Muscle of leg (tissue), 11 donors: ENCODE measurements around the gene GIPC3. TPM values are rescaled to one million over a fixed set of nuclear protein-coding genes. Genes with fewer than 3 reads are reported as not detected.
"Not testable (repeated sequence)": the region's sequence is repeated elsewhere in the genome, so short reads cannot be mapped to it uniquely, and the experiment has no call there.

Experiments
- DNase-seq: peaks from one replicate; pipeline ENCODE4 v3.0.0; 2013
- H3K27ac ChIP-seq: one replicate; pipeline ENCODE4 v1.5.1; 2013; ENCODE audit warnings: mild to moderate bottlenecking, low read length, control low read depth
- H3K27me3 ChIP-seq: one replicate; pipeline ENCODE4 v1.6.1; 2013; ENCODE audit warnings: low read length; ENCODE audit not compliant: control insufficient read depth, insufficient read depth
- H3K36me3 ChIP-seq: one replicate; pipeline ENCODE4 v1.6.1; 2013; ENCODE audit warnings: low read length; ENCODE audit not compliant: control insufficient read depth, insufficient read depth
- H3K4me1 ChIP-seq: one replicate; pipeline ENCODE4 v1.6.1; 2013; ENCODE audit warnings: low read length; ENCODE audit not compliant: control insufficient read depth, insufficient read depth
- H3K4me3 ChIP-seq: one replicate; pipeline ENCODE4 v1.5.1; 2013; ENCODE audit warnings: low read length, control low read depth
- H3K9me3 ChIP-seq: replicated peaks from 2 replicates; pipeline ENCODE4 v1.6.1; 2013; ENCODE audit warnings: low read depth, low read length; ENCODE audit not compliant: control insufficient read depth
- WGBS: methylation state at CpG from one replicate; pipeline ENCODE4 v1.1.5; 2013; ENCODE audit warnings: missing lambda C conversion rate; ENCODE audit not compliant: insufficient coverage; 5-methylcytosine and 5-hydroxymethylcytosine counted together
- polyA plus RNA-seq, 8 donors: library from polyadenylated mRNA; unstranded; fragments of 120-200 nt; gene quantifications; one replicate each; pipeline versions ENCODE4 v1.2.1 to v1.2.3, GENCODE V29; 2013; ENCODE audit warnings: inconsistent platforms in 1 of 8, low replicate concordance in 1 of 8; ENCODE audit not compliant: insufficient read length in 8 of 8, insufficient read depth in 1 of 8
- total RNA-seq: library from RNA; stranded (reverse); fragments of 120-200 nt; gene quantifications from one replicate; pipeline ENCODE4 v1.2.4, GENCODE V29; 2013

The GIPC3 gene
- total and polyA plus RNA-seq, 9 donors: 0.22 to 1.7 (median 1.3) TPM

DNA sequence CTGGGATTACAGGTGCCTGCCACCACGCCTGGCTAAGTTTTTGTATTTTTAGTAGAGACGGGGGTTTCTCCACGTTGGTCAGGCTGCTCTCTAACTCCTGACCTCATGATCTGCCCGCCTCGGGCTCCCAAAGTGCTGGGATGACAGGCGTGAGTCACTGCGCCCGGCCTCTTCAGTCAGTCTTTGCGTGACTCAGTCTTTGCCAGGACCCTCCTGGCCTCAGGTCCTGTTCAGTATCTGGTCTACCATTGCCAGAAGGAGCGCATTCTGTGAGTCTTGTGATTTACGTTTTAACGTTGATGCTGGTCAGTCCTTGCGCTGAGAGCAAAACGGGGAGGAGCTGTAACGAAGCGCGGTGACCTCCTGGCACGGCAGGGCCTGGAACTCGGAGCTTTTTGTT lies 20.1 kb upstream of the GIPC3 start:
- DNase-seq: no peak
- 72% methylated on average over 16 of the region's 19 CpGs for WGBS
- H3K27ac ChIP-seq: no peak overlapping the region
- no peaks in the 10 kb centered on the region for H3K36me3 ChIP-seq
- no peaks in the 10 kb centered on the region for H3K4me1 ChIP-seq
- no peaks in the 10 kb centered on the region for H3K27me3 ChIP-seq
- H3K4me3 ChIP-seq: no peak overlapping the region
- H3K9me3 ChIP-seq: no peaks in the 10 kb centered on the region

DNA sequence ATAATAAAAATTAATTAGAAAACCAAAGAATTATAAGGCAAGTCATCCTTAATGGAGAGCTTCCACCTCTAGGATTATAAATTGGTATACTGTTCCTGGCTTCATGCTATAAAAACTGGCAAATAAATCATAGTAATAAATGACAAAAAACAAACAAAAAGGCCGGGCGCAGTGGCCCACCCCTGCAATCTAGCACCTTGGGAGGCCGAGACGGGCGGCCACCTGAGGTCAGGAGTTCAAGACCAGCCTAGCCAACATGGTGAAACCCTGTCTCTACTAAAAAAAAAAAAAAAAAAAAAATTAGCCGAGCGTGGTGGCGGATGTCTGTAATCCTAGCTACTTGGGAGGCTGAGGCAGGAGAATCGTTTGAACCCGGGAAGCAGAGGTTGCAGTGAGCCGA lies 15.2 kb upstream of the GIPC3 start:
- H3K9me3 ChIP-seq, H3K36me3 ChIP-seq, H3K27me3 ChIP-seq, DNase-seq, H3K4me3 ChIP-seq, H3K27ac ChIP-seq: not testable (repeated sequence)
- H3K4me1 ChIP-seq: peaks cover 16% of the 10 kb centered on the region
- no CpG with 5 or more reads among the region's 11 CpGs for WGBS

GRCh38 chr19:3570606-3571011 lies 14.7 kb upstream of the GIPC3 start:
- Histone ChIP-seq H3K36me3 (peaks cover 12% of the 10 kb centered on the region), H3K4me1 (peaks cover 19% of the 10 kb centered on the region), H3K9me3 (no peaks in the 10 kb centered on the region), H3K27ac (no peak overlapping the region), H3K4me3 (no peak overlapping the region), H3K27me3 (no peaks in the 10 kb centered on the region)
- DNase-seq: no peak
- WGBS: 90% methylated on average over 2 of the region's 7 CpGs

DNA sequence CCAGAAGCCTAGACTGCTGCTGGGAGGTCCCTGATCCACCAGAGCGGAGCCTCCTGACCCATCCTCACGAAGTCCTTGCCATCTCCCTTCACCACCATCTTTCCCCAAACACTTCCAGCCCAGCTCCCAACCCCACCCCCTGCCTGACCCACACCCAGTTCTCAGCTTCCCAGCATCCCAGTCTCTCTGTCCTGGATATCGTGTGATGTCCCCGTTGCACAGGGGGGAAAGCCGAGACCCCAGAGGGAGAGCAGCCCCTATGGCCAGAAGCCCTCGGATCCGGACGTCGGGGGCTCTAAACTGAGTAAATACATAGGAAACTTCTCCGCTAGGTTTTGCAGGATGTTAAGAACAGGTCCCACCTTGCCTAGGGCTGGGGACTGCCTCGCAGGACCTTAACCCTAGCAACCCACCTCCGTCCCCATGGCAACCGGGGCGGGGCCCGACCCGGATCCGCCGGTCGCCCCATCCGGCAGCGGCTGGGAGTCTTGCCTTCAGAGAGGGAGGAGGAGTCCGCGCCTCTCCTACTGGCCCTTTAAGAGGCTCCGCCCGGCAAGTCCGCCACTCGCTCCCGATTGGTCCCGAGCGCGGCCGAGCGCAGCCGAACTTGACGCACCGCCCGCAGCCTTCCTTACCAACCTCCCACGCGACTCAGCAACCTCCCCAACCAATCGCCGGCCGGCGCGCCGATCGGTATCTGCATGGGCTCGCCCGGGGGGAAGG lies 13.0 kb upstream of the GIPC3 start:
- no peaks in the 10 kb centered on the region for H3K9me3 ChIP-seq
- peak overlapping the region; percentile 56 for H3K4me3 ChIP-seq
- peaks cover 12% of the 10 kb centered on the region for H3K36me3 ChIP-seq
- 2% methylated on average over 36 of the region's 48 CpGs for WGBS
- H3K27me3 ChIP-seq: no peaks in the 10 kb centered on the region
- peaks cover 30% of the 10 kb centered on the region for H3K4me1 ChIP-seq
- DNase-seq: peak; percentile 100
- H3K27ac ChIP-seq: peak overlapping the region; percentile 29

- H3K4me3 ChIP-seq: peak within 1 kb of the TSS; percentile 86
- H3K27ac ChIP-seq: peak within 1 kb of the TSS; percentile 83
- peaks cover 12% of the 10 kb centered on the region for H3K36me3 ChIP-seq
- DNase-seq: no peak
- WGBS: 0% methylated on average over 22 of the region's 30 CpGs
- peaks cover 30% of the 10 kb centered on the region for H3K4me1 ChIP-seq
- no peaks in the 10 kb centered on the region for H3K27me3 ChIP-seq
- no peaks in the 10 kb centered on the region for H3K9me3 ChIP-seq
Observed at GRCh38 chr19:3572855-3573161, 12.5 kb upstream of the GIPC3 start, which contains the start of gene HMG20B. HMG20B (plus strand) TSS chr19:3572944; CDS start chr19:3573310, 366 bp downstream.

DNA sequence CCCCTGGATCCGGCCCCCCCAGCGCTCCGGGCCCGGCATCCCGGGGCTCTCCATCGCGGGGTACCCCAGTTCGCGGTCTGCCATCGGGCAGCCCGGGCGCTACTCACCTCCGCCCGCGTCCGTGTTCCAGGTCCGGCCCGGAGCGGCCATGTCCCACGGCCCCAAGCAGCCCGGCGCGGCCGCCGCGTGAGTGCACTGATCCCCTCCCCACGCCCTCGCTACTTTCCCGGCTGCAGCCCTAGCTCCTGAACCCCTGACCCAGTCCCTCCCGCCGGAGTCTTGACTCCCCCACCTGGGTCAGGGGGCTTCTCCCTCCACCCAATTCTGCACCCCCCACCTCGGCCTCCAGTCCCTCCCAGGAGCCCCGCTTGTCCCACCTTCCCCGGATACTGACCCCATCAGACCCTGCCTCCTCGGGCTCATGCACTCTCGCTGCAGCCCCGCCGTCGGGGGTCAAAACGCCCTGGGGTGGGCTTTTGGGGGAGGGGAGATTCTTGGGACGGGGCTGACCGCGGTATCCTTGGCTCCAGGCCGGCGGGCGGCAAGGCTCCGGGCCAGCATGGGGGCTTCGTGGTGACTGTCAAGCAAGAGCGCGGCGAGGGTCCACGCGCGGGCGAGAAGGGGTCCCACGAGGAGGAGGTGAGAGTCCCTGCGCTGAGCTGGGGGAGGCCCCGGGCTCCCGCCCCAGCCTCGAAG lies 12.0 kb upstream of the GIPC3 start:
- Histone ChIP-seq H3K27ac (peak overlapping the region; percentile 83), H3K9me3 (no peaks in the 10 kb centered on the region), H3K4me3 (peak overlapping the region; percentile 86), H3K36me3 (peaks cover 12% of the 10 kb centered on the region), H3K27me3 (no peaks in the 10 kb centered on the region), H3K4me1 (peaks cover 30% of the 10 kb centered on the region)
- peak; percentile 32 for DNase-seq
- WGBS: under 1% methylated on average over 55 of the region's 60 CpGs

DNA sequence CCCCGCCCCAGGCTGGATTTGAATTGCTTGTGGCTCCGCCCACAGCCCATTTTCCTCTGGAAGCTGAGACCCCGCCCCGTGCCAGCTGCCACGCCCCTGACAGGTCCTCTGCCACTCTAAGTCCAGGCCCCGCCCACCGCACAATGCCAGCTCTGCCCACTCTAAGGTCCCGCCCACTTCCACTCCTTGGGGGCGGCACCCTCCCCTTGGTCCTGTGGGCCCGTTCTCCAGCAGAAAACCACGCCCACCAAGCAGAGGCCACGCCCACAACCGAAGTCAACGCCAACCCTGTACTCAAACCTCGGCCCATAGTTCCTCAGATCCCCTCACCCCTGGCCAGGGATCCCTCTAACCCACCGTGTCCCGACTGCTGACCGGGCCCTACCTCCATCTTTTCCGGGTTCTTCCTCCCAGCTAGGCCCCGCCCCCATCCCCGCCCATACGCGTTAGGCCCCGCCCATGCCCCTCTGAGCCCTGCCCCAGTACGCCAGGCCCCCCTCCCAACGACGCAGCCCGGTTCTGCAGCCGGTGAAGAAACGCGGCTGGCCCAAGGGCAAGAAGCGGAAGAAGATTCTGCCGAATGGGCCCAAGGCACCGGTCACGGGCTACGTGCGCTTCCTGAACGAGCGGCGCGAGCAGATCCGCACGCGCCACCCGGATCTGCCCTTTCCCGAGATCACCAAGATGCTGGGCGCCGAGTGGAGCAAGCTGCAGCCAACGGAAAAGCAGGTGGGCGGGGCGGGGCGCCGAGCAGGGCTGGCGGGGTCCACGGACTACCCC lies 11.2 kb upstream of the GIPC3 start:
- no peaks in the 10 kb centered on the region for H3K9me3 ChIP-seq
- DNase-seq: peak; percentile 86
- H3K27ac ChIP-seq: no peak overlapping the region
- peaks cover 30% of the 10 kb centered on the region for H3K4me1 ChIP-seq
- H3K36me3 ChIP-seq: peaks cover 12% of the 10 kb centered on the region
- no peaks in the 10 kb centered on the region for H3K27me3 ChIP-seq
- peak overlapping the region; percentile 86 for H3K4me3 ChIP-seq
- 43% methylated on average over 48 of the region's 55 CpGs for WGBS

- Histone ChIP-seq H3K36me3 (peaks cover 12% of the 10 kb centered on the region), H3K4me1 (peaks cover 30% of the 10 kb centered on the region), H3K27ac (no peak overlapping the region), H3K4me3 (no peak overlapping the region), H3K27me3 (no peaks in the 10 kb centered on the region), H3K9me3 (no peaks in the 10 kb centered on the region)
- DNase-seq: peak; percentile 7
- 76% methylated on average over 13 of the region's 19 CpGs for WGBS
Observed at GRCh38 chr19:3575260-3575741, 10.0 kb upstream of the GIPC3 start.

DNA sequence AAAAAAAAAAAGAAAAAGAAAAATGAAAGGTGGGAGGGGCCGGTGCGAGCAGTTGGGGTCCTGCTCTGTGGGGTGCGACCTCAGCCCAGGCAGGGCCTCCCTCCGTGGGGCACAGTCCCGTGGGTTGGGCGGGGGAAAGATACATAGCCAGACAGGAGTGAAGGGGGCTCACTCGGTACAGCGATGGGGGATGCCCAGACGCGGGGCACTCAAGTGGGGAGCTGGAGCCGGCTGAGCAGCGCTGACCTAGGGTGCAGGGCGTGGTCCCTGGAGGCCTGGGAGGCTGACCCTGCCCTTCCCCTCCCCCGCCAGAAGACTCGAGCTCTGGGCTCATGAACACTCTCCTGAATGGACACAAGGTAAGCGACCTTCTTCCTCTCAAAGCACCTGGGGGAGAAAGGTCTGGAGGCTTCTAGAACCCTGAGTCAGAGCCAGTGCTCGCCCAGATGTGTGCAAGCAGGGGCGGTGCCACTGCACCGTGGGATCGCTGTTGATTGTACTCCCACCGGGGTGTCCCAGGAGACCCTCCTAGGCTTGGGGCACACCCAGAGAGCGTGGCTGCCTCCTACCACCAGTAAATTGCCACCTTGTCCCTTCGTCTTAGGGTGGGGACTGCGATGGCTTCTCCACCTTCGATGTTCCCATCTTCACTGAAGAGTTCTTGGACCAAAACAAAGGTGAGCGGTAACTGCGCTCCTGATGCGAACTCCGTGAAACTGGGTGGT lies 9.2 kb upstream of the GIPC3 start:
- H3K27me3 ChIP-seq: no peaks in the 10 kb centered on the region
- DNase-seq: no peak
- H3K36me3 ChIP-seq: peaks cover 12% of the 10 kb centered on the region
- WGBS: 68% methylated on average over 20 of the region's 29 CpGs
- no peak overlapping the region for H3K27ac ChIP-seq
- no peaks in the 10 kb centered on the region for H3K9me3 ChIP-seq
- H3K4me1 ChIP-seq: peaks cover 30% of the 10 kb centered on the region
- H3K4me3 ChIP-seq: peak overlapping the region; percentile 42
